Mesendoderm (in vitro differentiated cells): ENCODE measurements around the gene USP31.

Experiments used
- DNase-seq: peaks from one replicate; pipeline ENCODE4 v3.0.0; 2013
- H2AK5ac ChIP-seq: 2 replicates; pipeline ENCODE4 v1.6.1; 2013; ENCODE audit warnings: low read length, inconsistent platforms
- H2BK120ac ChIP-seq: 2 replicates; pipeline ENCODE4 v1.6.1; 2013; ENCODE audit warnings: low read depth, mild to moderate bottlenecking, low read length, moderate library complexity, mixed read lengths
- H2BK15ac ChIP-seq: replicated peaks from 2 replicates; pipeline ENCODE4 v1.6.1; 2013; ENCODE audit warnings: low read depth, mild to moderate bottlenecking, moderate library complexity
- H2BK5ac ChIP-seq: 2 replicates; pipeline ENCODE4 v1.6.1; 2013; ENCODE audit warnings: low read length, inconsistent platforms
- H3K18ac ChIP-seq: 2 replicates; pipeline ENCODE4 v1.6.1; 2013; ENCODE audit warnings: mild to moderate bottlenecking, low read length, mixed read lengths
- H3K23ac ChIP-seq: one replicate; pipeline ENCODE4 v1.6.1; 2013; ENCODE audit warnings: low read length
- H3K27ac ChIP-seq: 2 replicates; pipeline ENCODE4 v1.5.1; 2013; ENCODE audit warnings: low read depth, mild to moderate bottlenecking, inconsistent platforms, low read length, moderate library complexity
- H3K27me3 ChIP-seq: 2 replicates; pipeline ENCODE4 v1.6.1; 2013; ENCODE audit warnings: low read length, control low read depth, mild to moderate bottlenecking, inconsistent platforms; ENCODE audit not compliant: insufficient read depth, poor library complexity
- H3K36me3 ChIP-seq: 2 replicates; pipeline ENCODE4 v1.6.1; 2013; ENCODE audit warnings: low read length, inconsistent platforms; ENCODE audit not compliant: control insufficient read depth, insufficient read depth
- H3K4ac ChIP-seq: one replicate; pipeline ENCODE4 v1.6.1; 2013; ENCODE audit warnings: low read depth, mild to moderate bottlenecking, low read length, moderate library complexity
- H3K4me1 ChIP-seq: 2 replicates; pipeline ENCODE4 v1.6.1; 2013; ENCODE audit warnings: low read depth, low read length, inconsistent platforms; ENCODE audit not compliant: control insufficient read depth
- H3K4me2 ChIP-seq: 2 replicates; pipeline ENCODE4 v1.6.1; 2013; ENCODE audit warnings: low read length
- H3K4me3 ChIP-seq: 2 replicates; pipeline ENCODE4 v1.5.1; 2013; ENCODE audit warnings: mild to moderate bottlenecking, low read length
- H3K56ac ChIP-seq: one replicate; pipeline ENCODE4 v1.6.1; 2013; ENCODE audit warnings: low read length
- H3K79me1 ChIP-seq: 2 replicates; pipeline ENCODE4 v1.6.1; 2013; ENCODE audit warnings: low read length, inconsistent platforms
- H3K79me2 ChIP-seq: 2 replicates; pipeline ENCODE4 v1.6.1; 2013; ENCODE audit warnings: mild to moderate bottlenecking, low read length; ENCODE audit not compliant: control insufficient read depth, insufficient read depth
- H3K9ac ChIP-seq: 2 replicates; pipeline ENCODE4 v1.6.1; 2013; ENCODE audit warnings: low read length, inconsistent platforms
- H4K5ac ChIP-seq: one replicate; pipeline ENCODE4 v1.6.1; 2013; ENCODE audit warnings: low read length
- H4K8ac ChIP-seq: one replicate; pipeline ENCODE4 v1.6.1; 2013; ENCODE audit warnings: low read depth, mild to moderate bottlenecking, control low read depth, low read length, moderate library complexity
- WGBS: extraction: QIAGEN DNeasy Blood & Tissue Kit; methylation state at CpG from one replicate; pipeline ENCODE4 v1.1.7; 2013; ENCODE audit warnings: low lambda C conversion rate, missing lambda C conversion rate; ENCODE audit not compliant: insufficient coverage; ENCODE audit errors: extremely low coverage; 5-methylcytosine and 5-hydroxymethylcytosine counted together

The USP31 gene

DNA sequence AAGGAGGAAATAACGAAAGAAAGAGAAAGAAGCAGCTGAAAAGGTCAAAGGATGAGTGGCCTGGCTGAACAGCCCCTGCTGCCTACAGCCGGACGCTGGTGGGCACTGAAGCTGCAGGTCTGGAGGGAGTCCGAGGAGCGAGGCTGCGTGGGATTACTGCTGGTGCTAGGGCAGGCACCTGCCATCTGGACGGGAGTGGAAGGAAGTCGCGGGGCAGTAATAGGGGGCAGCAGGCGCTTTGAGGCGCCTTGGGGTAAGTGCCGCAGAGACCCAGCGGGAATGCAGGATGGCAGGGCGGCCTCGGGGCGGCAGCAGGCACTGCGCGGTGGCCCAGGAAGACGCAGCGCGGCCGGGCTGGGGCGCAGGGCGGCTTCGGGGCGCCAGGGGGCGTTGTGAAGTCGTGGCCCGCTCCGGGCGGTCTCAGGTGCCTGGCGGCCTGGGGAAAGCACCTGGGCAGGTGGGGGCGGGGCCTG is 33.0 kb upstream of the USP31 start:
- Histone ChIP-seq H3K27ac (no peak overlapping the region), H3K23ac (no peak overlapping the region), H2BK5ac (no peak overlapping the region), H2BK120ac (no peak overlapping the region), H3K4me3 (no peak overlapping the region), H3K9ac (no peak overlapping the region), H3K4me1 (no peaks in the 10 kb centered on the region), H3K18ac (no peak overlapping the region), H4K5ac (no peak overlapping the region), H3K56ac (no peak overlapping the region), H3K4ac (no peak overlapping the region), H2AK5ac (no peak overlapping the region), H3K27me3 (peaks cover 7% of the 10 kb centered on the region), H3K79me1 (no peaks in the 10 kb centered on the region), H3K4me2 (peak overlapping the region; percentile 23), H4K8ac (no peak overlapping the region), H3K36me3 (no peaks in the 10 kb centered on the region), H2BK15ac (no peak overlapping the region), H3K79me2 (no peaks in the 10 kb centered on the region)
- no CpG with 5 or more reads among the region's 33 CpGs for WGBS
- peak; percentile 85 for DNase-seq

DNA sequence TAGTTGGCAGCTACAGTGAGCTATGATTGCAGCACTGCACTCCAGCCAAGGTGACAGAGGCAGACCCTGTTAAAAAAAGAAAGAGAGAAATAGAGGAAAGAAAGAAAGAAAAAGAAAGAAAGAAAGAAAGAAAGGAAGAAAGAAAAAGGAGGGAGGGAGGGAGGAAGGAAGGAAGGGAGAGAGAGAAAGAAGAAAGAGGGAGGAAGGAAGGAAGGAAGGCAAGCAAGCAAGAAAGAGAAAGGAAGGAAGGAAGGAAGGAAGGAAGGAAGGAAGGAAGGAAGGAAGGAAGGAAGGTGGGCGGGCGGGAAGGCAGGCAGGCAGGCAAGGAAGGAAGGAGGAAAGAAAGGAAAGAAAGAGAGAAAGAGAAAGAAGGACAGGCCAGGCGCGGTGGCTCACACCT is 32.3 kb upstream of the USP31 start:
- H3K79me1 ChIP-seq = no peaks in the 10 kb centered on the region
- H3K36me3 ChIP-seq = no peaks in the 10 kb centered on the region
- H3K18ac ChIP-seq = no peak overlapping the region
- peaks cover 7% of the 10 kb centered on the region for H3K27me3 ChIP-seq
- H3K4me2 ChIP-seq = no peak overlapping the region
- H2BK5ac ChIP-seq = no peak overlapping the region
- H3K4me3 ChIP-seq = no peak overlapping the region
- no peak overlapping the region for H4K8ac ChIP-seq
- no peak overlapping the region for H3K56ac ChIP-seq
- no peak overlapping the region for H3K9ac ChIP-seq
- WGBS = no CpG with 5 or more reads among the region's 4 CpGs
- no peak overlapping the region for H3K27ac ChIP-seq
- no peaks in the 10 kb centered on the region for H3K4me1 ChIP-seq
- no peaks in the 10 kb centered on the region for H3K79me2 ChIP-seq
- no peak overlapping the region for H2BK120ac ChIP-seq
- no peak overlapping the region for H3K23ac ChIP-seq
- no peak overlapping the region for H3K4ac ChIP-seq
- H2BK15ac ChIP-seq = no peak overlapping the region
- H2AK5ac ChIP-seq = no peak overlapping the region
- no peak for DNase-seq
- H4K5ac ChIP-seq = no peak overlapping the region

- H3K4me2 ChIP-seq = no peak overlapping the region
- no peaks in the 10 kb centered on the region for H3K79me1 ChIP-seq
- no peak overlapping the region for H3K4ac ChIP-seq
- no peaks in the 10 kb centered on the region for H3K36me3 ChIP-seq
- no peak overlapping the region for H2BK15ac ChIP-seq
- no peak overlapping the region for H3K18ac ChIP-seq
- H3K56ac ChIP-seq = no peak overlapping the region
- H2BK5ac ChIP-seq = no peak overlapping the region
- no peak overlapping the region for H2BK120ac ChIP-seq
- H3K4me1 ChIP-seq = no peaks in the 10 kb centered on the region
- H4K5ac ChIP-seq = no peak overlapping the region
- H3K27ac ChIP-seq = no peak overlapping the region
- H3K23ac ChIP-seq = no peak overlapping the region
- DNase-seq = no peak
- H2AK5ac ChIP-seq = no peak overlapping the region
- H3K4me3 ChIP-seq = no peak overlapping the region
- no peak overlapping the region for H3K9ac ChIP-seq
- H4K8ac ChIP-seq = no peak overlapping the region
- H3K79me2 ChIP-seq = no peaks in the 10 kb centered on the region
- no peaks in the 10 kb centered on the region for H3K27me3 ChIP-seq
Observed at GRCh38 chr16:23175651-23176050, 26.4 kb upstream of the USP31 start.

GRCh38 chr16:23174622-23175021 is 25.4 kb upstream of the USP31 start:
- Histone ChIP-seq H3K4me3 (no peak overlapping the region), H3K4me1 (no peaks in the 10 kb centered on the region), H3K4ac (no peak overlapping the region), H4K8ac (no peak overlapping the region), H2BK120ac (no peak overlapping the region), H3K9ac (no peak overlapping the region), H3K27me3 (no peaks in the 10 kb centered on the region), H2AK5ac (no peak overlapping the region), H3K27ac (no peak overlapping the region), H3K79me2 (no peaks in the 10 kb centered on the region), H3K56ac (no peak overlapping the region), H3K79me1 (no peaks in the 10 kb centered on the region), H2BK15ac (no peak overlapping the region), H3K36me3 (no peaks in the 10 kb centered on the region), H4K5ac (no peak overlapping the region), H3K4me2 (no peak overlapping the region), H3K23ac (no peak overlapping the region), H3K18ac (no peak overlapping the region), H2BK5ac (no peak overlapping the region)
- WGBS = no CpG with 5 or more reads among the region's 2 CpGs
- DNase-seq = peak; percentile 22

DNA sequence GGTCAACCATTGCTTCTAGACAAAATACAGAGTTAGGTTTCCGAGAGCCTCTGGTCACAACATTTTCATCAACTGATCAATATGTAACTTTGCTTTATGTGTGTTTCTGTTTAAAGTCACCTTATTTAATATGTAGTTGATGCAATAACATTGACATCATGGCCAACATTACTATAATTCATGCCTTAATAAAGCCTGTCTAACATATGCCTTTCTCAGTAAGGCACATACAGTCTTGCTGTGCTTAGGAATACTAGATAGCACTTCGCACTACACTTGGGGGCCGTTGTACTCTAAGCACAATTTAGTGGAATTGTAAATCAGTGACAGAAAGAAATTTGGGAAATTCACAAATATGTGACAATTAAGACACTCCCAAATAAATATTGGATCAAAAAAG is 23.7 kb upstream of the USP31 start:
- Histone ChIP-seq H3K36me3 (no peaks in the 10 kb centered on the region), H3K9ac (no peak overlapping the region), H3K27ac (no peak overlapping the region), H3K18ac (no peak overlapping the region), H2BK5ac (no peak overlapping the region), H3K4me1 (no peaks in the 10 kb centered on the region), H3K79me2 (no peaks in the 10 kb centered on the region), H4K5ac (no peak overlapping the region), H2BK120ac (no peak overlapping the region), H3K4ac (no peak overlapping the region), H2BK15ac (no peak overlapping the region), H3K23ac (no peak overlapping the region), H3K79me1 (no peaks in the 10 kb centered on the region), H2AK5ac (no peak overlapping the region), H3K4me2 (no peak overlapping the region), H3K56ac (no peak overlapping the region), H3K27me3 (no peaks in the 10 kb centered on the region), H4K8ac (no peak overlapping the region), H3K4me3 (no peak overlapping the region)
- DNase-seq = no peak
- no CpG with 5 or more reads among the region's 3 CpGs for WGBS

- Histone ChIP-seq H3K79me1 (no peaks in the 10 kb centered on the region), H3K79me2 (no peaks in the 10 kb centered on the region)
- WGBS = no CpG with 5 or more reads among the region's 7 CpGs
Observed at GRCh38 chr16:23172583-23172982, 23.3 kb upstream of the USP31 start.

More at GRCh38 chr16:23172583-23172982, 23.3 kb upstream of the USP31 start:
- no peak overlapping the region for H4K8ac ChIP-seq
- H3K4me3 ChIP-seq = no peak overlapping the region
- no peak overlapping the region for H4K5ac ChIP-seq
- H3K18ac ChIP-seq = no peak overlapping the region
- no peak overlapping the region for H3K4ac ChIP-seq
- H3K4me2 ChIP-seq = no peak overlapping the region
- H3K4me1 ChIP-seq = no peaks in the 10 kb centered on the region
- no peak overlapping the region for H3K56ac ChIP-seq
- no peak overlapping the region for H3K23ac ChIP-seq
- H3K36me3 ChIP-seq = no peaks in the 10 kb centered on the region
- H3K27me3 ChIP-seq = no peaks in the 10 kb centered on the region
- H2BK120ac ChIP-seq = no peak overlapping the region
- H2AK5ac ChIP-seq = no peak overlapping the region
- H3K27ac ChIP-seq = no peak overlapping the region
- H2BK15ac ChIP-seq = no peak overlapping the region
- H2BK5ac ChIP-seq = no peak overlapping the region
- no peak for DNase-seq
- no peak overlapping the region for H3K9ac ChIP-seq
